Right hindlimb (tissue), 1 donor: ENCODE measurements around the gene VWA5B1.
"Not testable (repeated sequence)": the region's sequence is repeated elsewhere in the genome, so short reads cannot be mapped to it uniquely, and the experiment has no call there.

Source experiments
- DNase-seq: peaks from one replicate; pipeline ENCODE4 v3.0.0-alpha.2; 2018

The VWA5B1 gene

GRCh38 chr1:20280341-20280740, 10.3 kb upstream of the VWA5B1 start:
- DNase-seq, result no peak

GRCh38 chr1:20280906-20281305, 9.8 kb upstream of the VWA5B1 start:
- no peak for DNase-seq

- no peak for DNase-seq
These were observed 8.9 kb upstream of the VWA5B1 start for GRCh38 chr1:20281801-20282200.

GRCh38 chr1:20282533-20282932, 8.1 kb upstream of the VWA5B1 start:
- DNase-seq, result no peak

GRCh38 chr1:20284046-20284445, 6.6 kb upstream of the VWA5B1 start:
- DNase-seq, result no peak

- no peak for DNase-seq
These were observed 6.0 kb upstream of the VWA5B1 start for GRCh38 chr1:20284625-20285024.

GRCh38 chr1:20285510-20285909, 5.2 kb upstream of the VWA5B1 start:
- no peak for DNase-seq

GRCh38 chr1:20287696-20288095, 3.0 kb upstream of the VWA5B1 start:
- DNase-seq, result not testable (repeated sequence)

- DNase-seq, result no peak
These were observed 990 bp downstream of the VWA5B1 start for GRCh38 chr1:20291645-20292084.

GRCh38 chr1:20298626-20299025, 8.0 kb downstream of the VWA5B1 start:
- no peak for DNase-seq

GRCh38 chr1:20301463-20302107, 10.9 kb downstream of the VWA5B1 start:
- DNase-seq, result no peak

- DNase-seq, result no peak
These were observed 11.4 kb downstream of the VWA5B1 start for GRCh38 chr1:20302108-20302471.

- no peak for DNase-seq
These were observed 16.4 kb downstream of the VWA5B1 start for GRCh38 chr1:20307026-20307425.

- DNase-seq, result no peak
These were observed 17.9 kb downstream of the VWA5B1 start for GRCh38 chr1:20308569-20308968.

GRCh38 chr1:20311289-20311688, 20.6 kb downstream of the VWA5B1 start:
- DNase-seq, result no peak

- DNase-seq, result no peak
These were observed 21.6 kb downstream of the VWA5B1 start for GRCh38 chr1:20312310-20312709.

GRCh38 chr1:20312818-20313217, 22.1 kb downstream of the VWA5B1 start:
- no peak for DNase-seq

- DNase-seq, result no peak
These were observed 26.8 kb downstream of the VWA5B1 start for GRCh38 chr1:20317471-20317870.

GRCh38 chr1:20318521-20318920, 27.8 kb downstream of the VWA5B1 start:
- DNase-seq, result no peak

- no peak for DNase-seq
These were observed 28.3 kb downstream of the VWA5B1 start for GRCh38 chr1:20318971-20319370.

- DNase-seq, result no peak
These were observed 29.0 kb downstream of the VWA5B1 start for GRCh38 chr1:20319456-20320220.

GRCh38 chr1:20320704-20321103, 30.0 kb downstream of the VWA5B1 start:
- no peak for DNase-seq

- DNase-seq, result no peak
These were observed 30.9 kb downstream of the VWA5B1 start for GRCh38 chr1:20321573-20321972.

- no peak for DNase-seq
These were observed 31.6 kb downstream of the VWA5B1 start for GRCh38 chr1:20322081-20322824.
